ENCODE data around the gene GDPGP1.

The GDPGP1 gene

DNA sequence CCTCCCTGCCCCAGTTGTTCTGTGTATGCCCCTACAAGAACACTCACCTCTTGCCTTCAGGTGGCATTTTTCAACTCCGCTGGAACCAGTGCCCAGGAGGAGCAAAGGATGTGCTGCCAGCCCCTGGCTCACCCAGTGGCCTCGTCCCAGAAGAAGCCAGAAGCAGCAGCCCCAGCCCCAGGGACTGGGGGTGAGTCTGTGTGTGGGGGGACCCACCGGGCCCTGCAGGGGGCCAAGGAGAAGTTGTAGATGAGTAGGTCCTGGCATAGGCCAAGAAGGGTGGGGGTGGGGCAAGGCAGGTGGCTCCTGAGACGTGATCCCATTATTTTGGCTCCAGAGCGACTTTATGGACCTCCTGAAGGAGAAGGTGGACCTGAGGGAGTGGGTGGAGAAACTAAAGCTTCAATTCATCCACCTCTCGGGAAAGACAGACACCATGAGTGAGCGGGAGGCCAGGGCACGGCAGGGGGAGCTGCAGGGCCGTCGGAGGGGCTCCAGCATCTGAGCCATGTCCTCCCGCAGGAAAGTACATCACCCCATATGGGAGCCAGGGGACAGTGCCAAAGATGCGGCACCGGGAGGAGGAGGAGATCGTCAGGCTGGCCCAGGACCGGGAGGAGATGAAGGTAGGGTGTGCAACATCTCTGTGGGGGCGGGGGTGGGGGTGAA, 60.7 kb downstream of the GDPGP1 start:
- no peak for DNase-seq (ENCODE audit: low read depth, low spot score)
- ChIA-PET CTCF (interaction anchor here (0.5 to 4.8 kb wide), 8 partner anchors 8 to 978 kb away, joined by 3 to 39 read pairs (median 8); no protein-coding TSS in a partner anchor), POLR2A (no interaction called here)
- H3K4me3 ChIP-seq (ENCODE audit: low read depth, low read length), result no peak overlapping the region
- TF ChIP-seq, protein P1, sequence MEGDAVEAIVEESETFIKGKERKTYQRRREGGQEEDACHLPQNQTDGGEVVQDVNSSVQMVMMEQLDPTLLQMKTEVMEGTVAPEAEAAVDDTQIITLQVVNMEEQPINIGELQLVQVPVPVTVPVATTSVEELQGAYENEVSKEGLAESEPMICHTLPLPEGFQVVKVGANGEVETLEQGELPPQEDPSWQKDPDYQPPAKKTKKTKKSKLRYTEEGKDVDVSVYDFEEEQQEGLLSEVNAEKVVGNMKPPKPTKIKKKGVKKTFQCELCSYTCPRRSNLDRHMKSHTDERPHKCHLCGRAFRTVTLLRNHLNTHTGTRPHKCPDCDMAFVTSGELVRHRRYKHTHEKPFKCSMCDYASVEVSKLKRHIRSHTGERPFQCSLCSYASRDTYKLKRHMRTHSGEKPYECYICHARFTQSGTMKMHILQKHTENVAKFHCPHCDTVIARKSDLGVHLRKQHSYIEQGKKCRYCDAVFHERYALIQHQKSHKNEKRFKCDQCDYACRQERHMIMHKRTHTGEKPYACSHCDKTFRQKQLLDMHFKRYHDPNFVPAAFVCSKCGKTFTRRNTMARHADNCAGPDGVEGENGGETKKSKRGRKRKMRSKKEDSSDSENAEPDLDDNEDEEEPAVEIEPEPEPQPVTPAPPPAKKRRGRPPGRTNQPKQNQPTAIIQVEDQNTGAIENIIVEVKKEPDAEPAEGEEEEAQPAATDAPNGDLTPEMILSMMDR (IDR thresholded peaks at IDR 0.05; ENCODE audit: insufficient read depth, low read length, missing control alignments), result no peak

DNA sequence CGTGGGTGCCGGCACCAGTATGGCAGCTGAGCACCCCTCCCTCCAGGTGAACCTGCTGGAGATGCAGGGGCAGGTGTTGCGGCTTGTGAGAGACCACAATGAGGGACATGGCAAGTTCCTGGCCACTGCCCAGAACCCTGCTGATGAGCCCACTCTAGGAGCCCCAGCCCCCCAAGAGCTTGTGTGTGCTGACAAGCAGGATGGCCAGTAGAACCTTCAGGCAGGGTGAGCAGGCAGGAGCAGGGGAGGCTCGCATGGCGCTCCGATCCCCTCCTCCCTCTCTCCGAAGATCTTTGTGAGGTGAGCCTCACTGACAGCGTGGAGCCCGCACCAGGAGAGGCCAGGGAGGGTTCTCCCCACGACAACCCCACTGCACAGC, 61.2 kb downstream of the GDPGP1 start:
- no peak overlapping the region for H3K4me3 ChIP-seq (ENCODE audit: low read depth, low read length)
- DNase-seq (ENCODE audit: low read depth, low spot score), result no peak
- TF ChIP-seq, protein P1 (IDR thresholded peaks at IDR 0.05; ENCODE audit: insufficient read depth, low read length, missing control alignments), result no peak
- CTCF ChIA-PET, result interaction anchor here (1.4 to 4.8 kb wide), 4 partner anchors 8 to 186 kb away, joined by 4 to 39 read pairs (median 21); no protein-coding TSS in a partner anchor
- POLR2A ChIA-PET, result no interaction called here

Data from AG04449 (cell line).